ENCODE measurements around the gene PROSER2. TPM values are rescaled to one million over a fixed set of nuclear protein-coding genes. Genes with fewer than 3 reads are reported as not detected.

The PROSER2 gene
- 2.9 and 5.1 TPM in 2 replicates for total RNA-seq (2011; cell fraction: chromatin; rRNA removed; ENCODE audit: low replicate concordance)
- 4.3 and 5.7 TPM in 2 replicates for total RNA-seq (2011; cell fraction: nucleolus; rRNA removed)
- total RNA-seq (2011; cell fraction: nucleoplasm; rRNA removed), result 3.2 and 4.5 TPM in 2 replicates
- total RNA-seq (2014; rRNA removed) (14.8 and 18.2 TPM in 2 replicates), total RNA-seq (2014; rRNA removed; fragmentation: Illumina TruSeq; extraction: Trizol) (2.2 and 2.3 TPM in 2 replicates), total RNA-seq (2015; rRNA removed; fragmentation: Illumina TruSeq; extraction: Trizol) (1.4 and 1.7 TPM in 2 replicates), total RNA-seq (2021) (14.3 and 14.5 TPM in 2 replicates), polyA plus RNA-seq (2011; rRNA removed) (3.7 and 6.7 TPM in 2 replicates), polyA plus RNA-seq (2014; fragmentation: Illumina TruSeq; extraction: Trizol) (2.9 and 4.9 TPM in 2 replicates), polyA plus RNA-seq (2014; fragmentation: Nextera tagmentation; extraction: Ambion mirVana) (1 to 10 TPM in 1 of 2 experiments, under 1 TPM in 1; 0.62 to 1.3 TPM), polyA plus RNA-seq (2014; rRNA removed) (5.1 and 8.1 TPM in 2 replicates), polyA minus RNA-seq (2011; rRNA and poly(A)+ RNA removed) (3.2 TPM in 2 replicates), Bru-seq, nascent RNA (percentile 73 among the genes with signal in this experiment), BruChase-seq, experiment 1, labeled RNA remaining after a 2-hour chase (percentile 65 among the genes with signal in this experiment), BruChase-seq, experiment 2, labeled RNA remaining after a 6-hour chase (percentile 66 among the genes with signal in this experiment)
- 2.2 and 8.3 TPM in 2 replicates for polyA plus RNA-seq (2011; cell fraction: cytosol; rRNA removed)
- 4.4 and 6.0 TPM in 2 replicates for polyA plus RNA-seq (2011; cell fraction: nucleus; rRNA removed)
- polyA plus RNA-seq (2012), result 3.5 and 5.6 TPM in 2 replicates
- 2.2 and 4.3 TPM in 2 replicates for polyA minus RNA-seq (2011; cell fraction: cytosol; rRNA and poly(A)+ RNA removed)
- polyA minus RNA-seq (2011; cell fraction: nucleus; rRNA and poly(A)+ RNA removed), result 3.2 and 4.1 TPM in 2 replicates
- long read RNA-seq, experiment 1, transcript PROSER2-202 (1 exons, 1,232 nt), result major isoform, 55 of 94 reads
- long read RNA-seq, experiment 1, transcript PROSER2-201 (4 exons, 3,333 nt), result minor isoform, 15 of 94 reads
- long read RNA-seq, experiment 1, partial matches to known transcripts, result 12 of 94 reads
- long read RNA-seq, experiment 1, other reads (novel, unspliced or antisense), result 12 of 94 reads
- long read RNA-seq, experiment 2, transcript PROSER2-201 (4 exons, 3,333 nt), result major isoform, 10 of 18 reads
- long read RNA-seq, experiment 2, transcript PROSER2-202 (1 exons, 1,232 nt), result minor isoform, 5 of 18 reads
- long read RNA-seq, experiment 2, partial matches to known transcripts, result 0 of 18 reads
- long read RNA-seq, experiment 2, other reads (novel, unspliced or antisense), result 3 of 18 reads
- long read RNA-seq, experiment 3, partial matches to known transcripts, result 0 of 2 reads
- long read RNA-seq, experiment 3, other reads (novel, unspliced or antisense), result 1 of 2 reads

DNA sequence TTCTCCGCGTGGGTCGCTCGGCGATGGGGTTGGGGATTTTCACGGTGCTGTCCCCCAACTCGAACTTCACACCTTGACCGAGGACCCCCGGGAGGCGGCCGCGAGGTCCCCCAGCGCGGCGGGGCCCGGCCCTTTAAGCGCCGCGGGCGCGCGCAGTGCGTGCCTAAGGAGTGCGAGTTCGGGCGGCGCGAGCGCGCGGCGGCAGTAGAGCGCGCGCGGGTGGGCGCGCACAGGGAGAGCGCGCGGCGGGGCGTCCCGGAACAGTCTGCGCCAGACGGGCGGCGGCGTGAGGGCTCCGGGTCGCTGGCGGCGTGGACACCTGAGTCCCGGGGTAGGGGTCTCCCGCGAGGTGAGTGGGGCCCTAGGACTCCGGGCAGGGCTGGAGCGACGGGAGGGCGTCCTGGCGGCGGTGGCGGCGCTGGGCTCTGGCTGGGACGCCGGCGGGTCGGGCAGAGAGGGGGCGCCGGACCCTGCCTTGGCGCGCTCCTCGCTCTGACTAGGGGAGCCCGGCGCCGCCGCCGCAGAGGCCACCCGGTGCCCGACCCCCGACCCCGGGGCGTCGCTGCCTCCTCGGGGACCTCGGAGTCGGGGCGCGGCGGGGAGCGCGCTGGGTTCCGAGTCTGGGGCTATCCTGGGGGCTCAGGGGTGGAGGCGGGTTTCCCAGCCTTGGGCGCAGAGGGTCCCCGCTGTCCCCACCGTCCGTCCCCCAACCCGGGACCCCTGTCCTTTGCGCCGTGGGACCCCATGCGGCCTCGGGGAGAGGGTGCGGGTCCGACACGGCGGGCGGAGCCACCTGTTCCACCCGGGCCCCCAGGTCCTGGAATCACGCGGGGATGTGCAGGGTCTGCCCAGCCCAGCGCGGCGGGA, at the start of gene PROSER2:
PROSER2 (plus strand) TSS at position 235 of the 867 bp plus-strand sequence. CDS start 28,722 bp downstream, outside the sequence.
- H3K9ac ChIP-seq (ENCODE audit: insufficient read depth in 1 of 2, low read depth in 2 of 2, low read length in 2 of 2), result peak within 1 kb of the TSS; percentile 73 to 95
- CTCF ChIA-PET (ENCODE audit: low intra/inter-chr PET ratio), result no interaction called here
- H3K9me1 ChIP-seq (ENCODE audit: control insufficient read depth, insufficient read depth, low read length), result no peaks in the 10 kb centered on the region
- intact Hi-C loops (cut with micrococcal nuclease), result no loop called here
- H3K27ac ChIP-seq (ENCODE audit: extremely low read depth, low read depth, low read length), result peak within 1 kb of the TSS; percentile 54; the same call in 2 of the 3 replicates
- peak within 1 kb of the TSS; percentile 74 for H3K4me2 ChIP-seq (ENCODE audit: insufficient read depth, low read length)
- peak within 1 kb of the TSS; percentile 68 for H3K4me3 ChIP-seq
- in situ Hi-C loops (cut with MboI), result no loop called here
- H3K36me3 ChIP-seq (ENCODE audit: control insufficient read depth, insufficient read depth, low read length), result no peaks in the 10 kb centered on the region
- DNase-seq (ENCODE audit: extremely low read depth in 1 of 4, low spot score in 3 of 4) (peak; percentile 81 to 85 (median 82)), ATAC-seq (peak; percentile 87), FAIRE-seq (no peak)
- under 1% methylated on average over 70 of the region's 114 CpGs for WGBS (ENCODE audit: insufficient coverage, low coverage, missing lambda C conversion rate)
- H3K4me1 ChIP-seq (replicated peaks in 1 of 2; ENCODE audit: control insufficient read depth in 2 of 2, insufficient read depth in 2 of 2, low read length in 2 of 2), result peaks cover 14 to 18% of the 10 kb centered on the region in 2 experiments; a peak in 4 of 5 replicates
- peaks cover 8% of the 10 kb centered on the region for H4K20me1 ChIP-seq (replicated peaks; ENCODE audit: control insufficient read depth, insufficient read depth, low read length)
- POLR2A ChIA-PET, result interaction anchor here (0.7 kb wide), 1 partner anchor 1233 kb away, joined by 3 read pairs; no protein-coding TSS in a partner anchor
- no TSS peak for BruUV-seq (replicated peaks)
- H3K9me3 ChIP-seq (replicated peaks; ENCODE audit: control insufficient read depth, insufficient read depth, low read depth, low read length), result no peaks in the 10 kb centered on the region
- peak within 1 kb of the TSS; percentile 83 for H2AFZ ChIP-seq (ENCODE audit: low read depth, low read length)
- H3K79me2 ChIP-seq (ENCODE audit: control insufficient read depth, insufficient read depth, low read length), result peaks cover 30% of the 10 kb centered on the region; the same call in 2 of the 3 replicates
- no peaks in the 10 kb centered on the region for H3K27me3 ChIP-seq (ENCODE audit: control insufficient read depth in 2 of 2, insufficient read depth in 2 of 2, low read length in 2 of 2)
- TF ChIP-seq, protein P1, sequence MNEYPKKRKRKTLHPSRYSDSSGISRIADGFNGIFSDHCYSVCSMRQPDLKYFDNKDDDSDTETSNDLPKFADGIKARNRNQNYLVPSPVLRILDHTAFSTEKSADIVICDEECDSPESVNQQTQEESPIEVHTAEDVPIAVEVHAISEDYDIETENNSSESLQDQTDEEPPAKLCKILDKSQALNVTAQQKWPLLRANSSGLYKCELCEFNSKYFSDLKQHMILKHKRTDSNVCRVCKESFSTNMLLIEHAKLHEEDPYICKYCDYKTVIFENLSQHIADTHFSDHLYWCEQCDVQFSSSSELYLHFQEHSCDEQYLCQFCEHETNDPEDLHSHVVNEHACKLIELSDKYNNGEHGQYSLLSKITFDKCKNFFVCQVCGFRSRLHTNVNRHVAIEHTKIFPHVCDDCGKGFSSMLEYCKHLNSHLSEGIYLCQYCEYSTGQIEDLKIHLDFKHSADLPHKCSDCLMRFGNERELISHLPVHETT (CRISPR knock-in tag; conservative IDR thresholded peaks at IDR 0.05 in 1 of 2, IDR thresholded peaks at IDR 0.05 in 1 of 2), result peak in 1 of 2 experiments; percentile 64; a peak in 1 of 4 replicates
- TF ChIP-seq, protein P2, sequence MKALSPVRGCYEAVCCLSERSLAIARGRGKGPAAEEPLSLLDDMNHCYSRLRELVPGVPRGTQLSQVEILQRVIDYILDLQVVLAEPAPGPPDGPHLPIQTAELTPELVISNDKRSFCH (CRISPR knock-in tag; IDR thresholded peaks at IDR 0.05), result no peak
- TF ChIP-seq, protein P2 (tag; IDR thresholded peaks at IDR 0.05), result peak; percentile 83
- no peak for TF ChIP-seq BRF2 (IDR thresholded peaks at IDR 0.05; ENCODE audit: borderline replicate concordance, insufficient read depth, insufficient read length)
- TF ChIP-seq ZBTB7A (IDR thresholded peaks at IDR 0.05; ENCODE audit: borderline replicate concordance, control insufficient read depth, low read depth, low read length), result peak; percentile 88
- TF ChIP-seq ZNF583 (CRISPR knock-in tag; IDR thresholded peaks at IDR 0.05), result peak; percentile 78; the same call in 1 of the 2 replicates
- TF ChIP-seq, protein P3, sequence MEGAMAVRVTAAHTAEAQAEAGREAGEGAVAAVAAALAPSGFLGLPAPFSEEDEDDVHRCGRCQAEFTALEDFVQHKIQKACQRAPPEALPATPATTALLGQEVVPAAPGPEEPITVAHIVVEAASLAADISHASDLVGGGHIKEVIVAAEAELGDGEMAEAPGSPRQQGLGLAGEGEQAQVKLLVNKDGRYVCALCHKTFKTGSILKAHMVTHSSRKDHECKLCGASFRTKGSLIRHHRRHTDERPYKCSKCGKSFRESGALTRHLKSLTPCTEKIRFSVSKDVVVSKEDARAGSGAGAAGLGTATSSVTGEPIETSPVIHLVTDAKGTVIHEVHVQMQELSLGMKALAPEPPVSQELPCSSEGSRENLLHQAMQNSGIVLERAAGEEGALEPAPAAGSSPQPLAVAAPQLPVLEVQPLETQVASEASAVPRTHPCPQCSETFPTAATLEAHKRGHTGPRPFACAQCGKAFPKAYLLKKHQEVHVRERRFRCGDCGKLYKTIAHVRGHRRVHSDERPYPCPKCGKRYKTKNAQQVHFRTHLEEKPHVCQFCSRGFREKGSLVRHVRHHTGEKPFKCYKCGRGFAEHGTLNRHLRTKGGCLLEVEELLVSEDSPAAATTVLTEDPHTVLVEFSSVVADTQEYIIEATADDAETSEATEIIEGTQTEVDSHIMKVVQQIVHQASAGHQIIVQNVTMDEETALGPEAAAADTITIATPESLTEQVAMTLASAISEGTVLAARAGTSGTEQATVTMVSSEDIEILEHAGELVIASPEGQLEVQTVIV (CRISPR knock-in tag; IDR thresholded peaks at IDR 0.05; ENCODE audit: borderline replicate concordance), result no peak
